Neural progenitor cell (in vitro differentiated cells): Measurements from ENCODE around the gene AARS2. TPM values are rescaled to one million over a fixed set of nuclear protein-coding genes. Genes with fewer than 3 reads are reported as not detected.
A peak's percentile ranks its signal among the peaks of the same experiment; 100 is the strongest.

Experiments used
- DNase-seq: peaks from one replicate; pipeline ENCODE4 v3.0.0-alpha.2; 2016; ENCODE audit warnings: low spot score
- H2AFZ ChIP-seq: fragments of 200-600 bp; sonication (generic); replicated peaks from 2 replicates; pipeline ENCODE4 v1.6.1; 2016; ENCODE audit warnings: antibody characterized with exemption
- H3F3A ChIP-seq: fragments of 200-600 bp; sonication (generic); 2 replicates; pipeline ENCODE4 v1.6.1; 2016; ENCODE audit warnings: antibody characterized with exemption, low read depth
- H3K27ac ChIP-seq: fragments of 200-600 bp; sonication (generic); 2 replicates; pipeline ENCODE4 v1.5.1; 2016; ENCODE audit warnings: mild to moderate bottlenecking
- H3K27me3 ChIP-seq: fragments of 200-600 bp; sonication (generic); 2 replicates; pipeline ENCODE4 v1.6.1; 2016; ENCODE audit warnings: mild to moderate bottlenecking, moderate library complexity
- H3K36me3 ChIP-seq: fragments of 200-600 bp; sonication (generic); 2 replicates; pipeline ENCODE4 v1.5.1; 2016
- H3K4me1 ChIP-seq: fragments of 200-600 bp; sonication (generic); 2 replicates; pipeline ENCODE4 v1.6.1; 2016; ENCODE audit warnings: mixed run types
- H3K4me2 ChIP-seq: fragments of 200-600 bp; sonication (generic); 2 replicates; pipeline ENCODE4 v1.6.1; 2016
- H3K4me3 ChIP-seq: fragments of 200-600 bp; sonication (generic); 2 replicates; pipeline ENCODE4 v1.5.1; 2016
- H3K79me2 ChIP-seq: fragments of 200-600 bp; sonication (generic); 2 replicates; pipeline ENCODE4 v1.6.1; 2016; ENCODE audit warnings: low read depth
- H3K9ac ChIP-seq: fragments of 200-600 bp; sonication (generic); 2 replicates; pipeline ENCODE4 v1.6.1; 2016
- H3K9me3 ChIP-seq: fragments of 200-600 bp; sonication (generic); 2 replicates; pipeline ENCODE4 v1.5.1; 2016; ENCODE audit warnings: low read depth
- H4K20me1 ChIP-seq: fragments of 200-600 bp; sonication (generic); 2 replicates; pipeline ENCODE4 v1.6.1; 2016; ENCODE audit warnings: low read depth
- H3K27ac Mint-ChIP-seq: 3 replicates; pipeline ENCODE4 v1.8.0; 2021; ENCODE audit warnings: mixed read lengths
- H3K27me3 Mint-ChIP-seq: 2 replicates; pipeline ENCODE4 v1.8.0; 2022; ENCODE audit warnings: low read depth, mild to moderate bottlenecking, inconsistent platforms, moderate library complexity, mixed read lengths; ENCODE audit not compliant: insufficient read depth
- H3K36me3 Mint-ChIP-seq: 3 replicates; pipeline ENCODE4 v1.8.0; 2021; ENCODE audit warnings: mixed read lengths
- H3K4me1 Mint-ChIP-seq: 3 replicates; pipeline ENCODE4 v1.8.0; 2021; ENCODE audit warnings: mixed read lengths
- H3K4me3 Mint-ChIP-seq: 3 replicates; pipeline ENCODE4 v1.8.0; 2021; ENCODE audit warnings: mild to moderate bottlenecking, moderate library complexity, mixed read lengths
- H3K9me3 Mint-ChIP-seq: 3 replicates; pipeline ENCODE4 v1.8.0; 2020; ENCODE audit warnings: mixed read lengths
- EZH2 ChIP-seq: fragments of 200-600 bp; sonication (generic); IDR thresholded peaks from 2 replicates; pipeline ENCODE4 v1.6.1; 2017; ENCODE audit warnings: antibody characterized with exemption, mild to moderate bottlenecking, moderate library complexity
- EZH2phosphoT487 ChIP-seq: fragments of 200-600 bp; sonication (generic); IDR thresholded peaks from 2 replicates; pipeline ENCODE4 v1.6.1; 2017; ENCODE audit warnings: antibody characterized with exemption
- total RNA-seq: library from RNA; depleted of rRNA; stranded (reverse); fragments of >200 nt; gene quantifications from 2 replicates; pipeline ENCODE4 v1.2.3, GENCODE V29; 2015; ENCODE audit warnings: low replicate concordance
- TF ChIP-seq, protein P1 (sequence below): fragments of 200-600 bp; sonication (generic); IDR thresholded peaks from 2 replicates; pipeline ENCODE4 v1.5.1; 2017; ENCODE audit warnings: antibody characterized with exemption, mild to moderate bottlenecking

The AARS2 gene
- total RNA-seq, 1 donor from 2014 or later = 16.1 TPM

DNA sequence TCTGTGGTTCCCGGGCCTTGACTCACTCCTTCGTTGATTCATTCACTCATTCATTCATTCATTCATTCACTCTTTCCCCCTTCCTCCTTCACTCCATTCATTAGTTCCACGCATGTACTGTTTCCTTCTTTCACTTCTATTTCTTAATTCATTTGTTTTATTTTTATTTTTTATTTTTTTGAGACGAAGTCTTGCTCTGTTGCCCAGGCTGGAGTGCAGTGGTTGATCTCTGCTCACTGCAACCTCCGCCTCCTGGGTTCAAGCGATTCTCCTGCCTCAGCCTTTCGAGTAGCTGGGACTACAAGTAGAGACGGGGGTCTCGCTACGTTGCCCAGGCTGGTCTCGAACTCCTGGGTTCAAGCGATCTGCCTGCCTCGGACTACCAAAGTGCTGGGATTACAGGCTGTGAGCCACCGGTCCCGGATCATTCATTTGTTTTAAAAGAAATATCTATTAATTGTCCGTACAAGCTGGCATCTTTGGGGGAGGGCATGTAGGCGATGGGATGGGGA lies 47.4 kb downstream of the AARS2 start:
- H3K36me3 Mint-ChIP-seq = no peaks in the 10 kb centered on the region
- Histone ChIP-seq H3K4me1 (peaks cover 42% of the 10 kb centered on the region), H3K36me3 (no peaks in the 10 kb centered on the region), H3F3A (peaks cover 28% of the 10 kb centered on the region), H3K9me3 (no peaks in the 10 kb centered on the region), H2AFZ (no peak overlapping the region), H3K4me3 (peak overlapping the region; percentile 73), H3K9ac (no peak overlapping the region), H4K20me1 (peaks cover 10% of the 10 kb centered on the region), H3K27ac (no peak overlapping the region), H3K4me2 (peak overlapping the region; percentile 83), H3K27me3 (peaks cover 19% of the 10 kb centered on the region), H3K79me2 (peaks cover 14% of the 10 kb centered on the region)
- no peaks in the 10 kb centered on the region for H3K9me3 Mint-ChIP-seq
- no peak for DNase-seq
- peaks cover 60% of the 10 kb centered on the region for H3K4me1 Mint-ChIP-seq
- peak overlapping the region; percentile 86 for H3K4me3 Mint-ChIP-seq
- TF ChIP-seq, protein P1, sequence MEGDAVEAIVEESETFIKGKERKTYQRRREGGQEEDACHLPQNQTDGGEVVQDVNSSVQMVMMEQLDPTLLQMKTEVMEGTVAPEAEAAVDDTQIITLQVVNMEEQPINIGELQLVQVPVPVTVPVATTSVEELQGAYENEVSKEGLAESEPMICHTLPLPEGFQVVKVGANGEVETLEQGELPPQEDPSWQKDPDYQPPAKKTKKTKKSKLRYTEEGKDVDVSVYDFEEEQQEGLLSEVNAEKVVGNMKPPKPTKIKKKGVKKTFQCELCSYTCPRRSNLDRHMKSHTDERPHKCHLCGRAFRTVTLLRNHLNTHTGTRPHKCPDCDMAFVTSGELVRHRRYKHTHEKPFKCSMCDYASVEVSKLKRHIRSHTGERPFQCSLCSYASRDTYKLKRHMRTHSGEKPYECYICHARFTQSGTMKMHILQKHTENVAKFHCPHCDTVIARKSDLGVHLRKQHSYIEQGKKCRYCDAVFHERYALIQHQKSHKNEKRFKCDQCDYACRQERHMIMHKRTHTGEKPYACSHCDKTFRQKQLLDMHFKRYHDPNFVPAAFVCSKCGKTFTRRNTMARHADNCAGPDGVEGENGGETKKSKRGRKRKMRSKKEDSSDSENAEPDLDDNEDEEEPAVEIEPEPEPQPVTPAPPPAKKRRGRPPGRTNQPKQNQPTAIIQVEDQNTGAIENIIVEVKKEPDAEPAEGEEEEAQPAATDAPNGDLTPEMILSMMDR = no peak
- TF ChIP-seq EZH2phosphoT487 (no peak), EZH2 (no peak)
- peaks cover 2% of the 10 kb centered on the region for H3K27me3 Mint-ChIP-seq
- H3K27ac Mint-ChIP-seq = peak overlapping the region; percentile 40

DNA sequence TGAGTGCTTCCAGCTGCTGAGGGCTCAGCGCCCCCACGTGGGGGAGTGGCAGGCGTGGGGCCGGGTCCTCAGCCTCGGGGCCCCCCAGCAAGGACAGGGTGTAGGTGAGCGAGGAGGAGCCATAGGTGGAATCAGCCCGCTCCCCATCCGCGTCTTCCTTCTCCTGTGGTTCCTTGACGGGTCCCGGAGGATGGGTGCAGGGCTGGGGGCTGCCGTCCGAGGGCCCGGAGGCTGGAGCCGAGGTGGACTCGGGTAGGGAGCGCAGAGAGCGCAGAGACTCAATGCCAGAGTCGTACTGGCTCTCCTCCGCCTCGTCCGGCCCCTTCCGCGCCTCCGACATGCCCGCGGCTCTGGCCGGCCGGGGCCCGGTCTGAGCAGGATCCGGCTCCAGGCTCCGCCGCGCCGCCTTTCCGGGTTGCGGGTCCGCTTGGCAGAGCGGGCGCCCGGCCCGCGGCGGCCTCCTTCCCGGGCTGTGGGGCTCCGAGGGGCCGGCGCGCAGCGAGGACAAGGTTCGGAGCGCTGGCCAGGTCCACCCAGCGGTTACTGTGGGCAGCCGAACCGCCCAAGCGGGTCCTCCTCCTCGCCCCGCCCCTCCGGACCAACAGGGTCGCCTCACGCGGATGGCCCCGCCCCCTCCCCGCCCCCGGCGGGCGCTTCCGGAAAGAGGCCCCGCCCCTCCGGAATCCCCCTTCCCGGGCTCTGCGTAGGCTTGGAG lies 48.0 kb downstream of the AARS2 start, which contains the start of gene NFKBIE:
NFKBIE (minus strand) TSS at position 545 of the 715 bp plus-strand sequence; CDS start at position 340, 205 bp downstream.
- TF ChIP-seq, protein P1 = peak; percentile 40
- no peak for TF ChIP-seq EZH2
- TF ChIP-seq EZH2phosphoT487 = no peak
- H3K27me3 ChIP-seq = peaks cover 15% of the 10 kb centered on the region
- H3K27ac ChIP-seq = no peak within 1 kb of the TSS
- H3K4me2 ChIP-seq = peak within 1 kb of the TSS; percentile 83
- peak within 1 kb of the TSS; percentile 64 for H2AFZ ChIP-seq
- peak; percentile 96 for DNase-seq
- Mint-ChIP-seq H3K36me3 (no peaks in the 10 kb centered on the region), H3K27me3 (peaks cover 2% of the 10 kb centered on the region), H3K4me3 (peak within 1 kb of the TSS; percentile 93), H3K27ac (peak within 1 kb of the TSS; percentile 84), H3K4me1 (peaks cover 60% of the 10 kb centered on the region), H3K9me3 (no peaks in the 10 kb centered on the region)
- peak within 1 kb of the TSS; percentile 73 for H3K4me3 ChIP-seq
- H3K9ac ChIP-seq = peak within 1 kb of the TSS; percentile 56
- H4K20me1 ChIP-seq = peaks cover 10% of the 10 kb centered on the region
- H3K4me1 ChIP-seq = peaks cover 41% of the 10 kb centered on the region
- H3K9me3 ChIP-seq = no peaks in the 10 kb centered on the region
- H3K79me2 ChIP-seq = peaks cover 14% of the 10 kb centered on the region
- no peaks in the 10 kb centered on the region for H3K36me3 ChIP-seq
- H3F3A ChIP-seq = peaks cover 28% of the 10 kb centered on the region

- Histone ChIP-seq H3K27ac (no peak overlapping the region), H3K27me3 (peaks cover 7% of the 10 kb centered on the region), H3F3A (peaks cover 21% of the 10 kb centered on the region), H3K9me3 (no peaks in the 10 kb centered on the region), H3K9ac (peak overlapping the region; percentile 56), H2AFZ (peak overlapping the region; percentile 64), H3K79me2 (peaks cover 14% of the 10 kb centered on the region), H3K4me3 (peak overlapping the region; percentile 73), H3K36me3 (no peaks in the 10 kb centered on the region), H4K20me1 (peaks cover 10% of the 10 kb centered on the region), H3K4me1 (peaks cover 33% of the 10 kb centered on the region), H3K4me2 (peak overlapping the region; percentile 83)
- H3K27me3 Mint-ChIP-seq = no peaks in the 10 kb centered on the region
- H3K36me3 Mint-ChIP-seq = no peaks in the 10 kb centered on the region
- TF ChIP-seq, protein P1 = no peak
- TF ChIP-seq EZH2 (no peak), EZH2phosphoT487 (no peak)
- H3K4me3 Mint-ChIP-seq = peak overlapping the region; percentile 93
- H3K27ac Mint-ChIP-seq = peak overlapping the region; percentile 84
- H3K9me3 Mint-ChIP-seq = no peaks in the 10 kb centered on the region
- DNase-seq = no peak
- H3K4me1 Mint-ChIP-seq = peaks cover 53% of the 10 kb centered on the region
Measured at GRCh38 chr6:44264154-44265006, 48.8 kb downstream of the AARS2 start.
